ENCODE results near the gene PPFIA1. TPM values are rescaled to one million over a fixed set of nuclear protein-coding genes. Genes with fewer than 3 reads are reported as not detected.

Gene PPFIA1
- total and polyA plus RNA-seq, 2 of the 13 experiments (the other 11 are each of a cell fraction or from before 2014, with no cell fraction given) = 29.9 to 45.2 TPM

- FAIRE-seq = no peak
- WGBS (ENCODE audit: low lambda C conversion rate) = over 99% methylated on average over 9 of the region's 11 CpGs
- POLR2A ChIA-PET = no interaction called here
- no peaks in the 10 kb centered on the region for H3K79me2 ChIP-seq (ENCODE audit: insufficient read depth, low read length)
- no peak overlapping the region for H3K4me3 ChIP-seq (replicated peaks in 1 of 3; ENCODE audit: insufficient read depth in 1 of 3, low read depth in 2 of 3, low read length in 3 of 3)
- H3K9ac ChIP-seq (ENCODE audit: insufficient read depth, low read depth, low read length) = no peak overlapping the region
- in situ Hi-C loops (cut with HindIII; ENCODE audit: extremely low pct_ligation_motif_present, low pct_unique_long_range_greater_than_20kb) = no loop called here
- no peaks in the 10 kb centered on the region for H3K9me3 ChIP-seq (ENCODE audit: low read length)
- no peak for DNase-seq (ENCODE audit: low spot score)
- no peaks in the 10 kb centered on the region for H3K27me3 ChIP-seq (ENCODE audit: control insufficient read depth in 1 of 2, insufficient read depth in 2 of 2, low read length in 2 of 2)
- peaks cover 26 to 57% of the 10 kb centered on the region in 2 experiments for H3K36me3 ChIP-seq (replicated peaks in 1 of 2; ENCODE audit: control insufficient read depth in 1 of 2, insufficient read depth in 2 of 2, low read length in 2 of 2)
- no peaks in the 10 kb centered on the region for H4K20me1 ChIP-seq (ENCODE audit: insufficient read depth, low read length)
- no peak overlapping the region for H3K4me2 ChIP-seq (ENCODE audit: low read depth, low read length)
- H2AFZ ChIP-seq (ENCODE audit: low read length) = no peak overlapping the region
- CTCF ChIA-PET (ENCODE audit: low intra/inter-chr PET ratio, low total read pairs) = no interaction called here
- H3K27ac ChIP-seq (ENCODE audit: extremely low read length, insufficient read depth, low read length) = no peak overlapping the region
- no peaks in the 10 kb centered on the region for H3K4me1 ChIP-seq (ENCODE audit: insufficient read depth, low read length)
- intact Hi-C loops (cut with micrococcal nuclease; ENCODE audit: unreplicated experiment) = no loop called here
- ATAC-seq = no peak
- TF ChIP-seq POLR2AphosphoS2 (IDR thresholded peaks at IDR 0.05; ENCODE audit: low read depth, low read length) = no peak
- no peak for TF ChIP-seq ZNF850 (CRISPR knock-in tag; conservative IDR thresholded peaks at IDR 0.05)
- TF ChIP-seq MED8 (CRISPR knock-in tag; IDR thresholded peaks at IDR 0.05; ENCODE audit: insufficient replicate concordance) = no peak
- TF ChIP-seq ZNF280D (CRISPR knock-in tag; IDR thresholded peaks at IDR 0.05) = no peak
- no peak for TF ChIP-seq SRY (CRISPR knock-in tag; IDR thresholded peaks at IDR 0.05)
- TF ChIP-seq MXD3 (CRISPR knock-in tag; IDR thresholded peaks at IDR 0.05) = no peak
- TF ChIP-seq ZNF563 (CRISPR knock-in tag; IDR thresholded peaks at IDR 0.05) = no peak
- TF ChIP-seq ZBTB44 (CRISPR knock-in tag; IDR thresholded peaks at IDR 0.05) = no peak
- TF ChIP-seq KMT2A (CRISPR knock-in tag; IDR thresholded peaks at IDR 0.05) = no peak
- TF ChIP-seq NR0B2 (CRISPR knock-in tag; IDR thresholded peaks at IDR 0.05) = no peak
- BruUV-seq (replicated peaks) = no TSS peak
Observed at GRCh38 chr11:70343636-70344035, 73.1 kb downstream of the PPFIA1 start.

Measured in HepG2 (cell line).